Testis (tissue), 3 donors: ENCODE results near the gene CAPZB. TPM values are rescaled to one million over a fixed set of nuclear protein-coding genes. Genes with fewer than 3 reads are reported as not detected.
A peak's percentile ranks its signal among the peaks of the same experiment; 100 is the strongest.

Experiments
- DNase-seq: peaks from one replicate; pipeline ENCODE4 v3.0.0-alpha.2; 2019
- H3K27ac ChIP-seq, 2 donors: fragments of 200-600 bp; sonication (generic); one replicate each; pipeline ENCODE4 v1.5.1; 2019
- H3K27me3 ChIP-seq: fragments of 200-600 bp; sonication (generic); one replicate; pipeline ENCODE4 v1.5.1; 2019
- H3K36me3 ChIP-seq: fragments of 200-600 bp; sonication (generic); one replicate; pipeline ENCODE4 v1.5.1; 2017; ENCODE audit warnings: low read depth; ENCODE audit errors: missing control alignments
- H3K4me1 ChIP-seq: fragments of 200-600 bp; sonication (generic); one replicate; pipeline ENCODE4 v1.5.1; 2019
- H3K4me3 ChIP-seq, 2 donors: fragments of 200-600 bp; sonication (generic); one replicate each; pipeline ENCODE4 v1.5.1; 2017 to 2019
- H3K9me3 ChIP-seq: fragments of 200-600 bp; sonication (generic); one replicate; pipeline ENCODE4 v1.5.1; 2017
- CTCF ChIP-seq, 3 experiments: fragments of 450-650 bp in 2 of 3; fragments of 200-600 bp in 1 of 3; sonication (generic) in 1 of 3; IDR thresholded peaks; one replicate each; pipeline ENCODE4 v1.5.1; 2016 to 2019; ENCODE audit warnings: antibody characterized with exemption in 3 of 3, mild to moderate bottlenecking in 2 of 3, moderate library complexity in 1 of 3
- POLR2A ChIP-seq: fragments of 450-650 bp; IDR thresholded peaks from one replicate; pipeline ENCODE4 v1.6.1; 2017; ENCODE audit warnings: antibody characterized with exemption, mild to moderate bottlenecking, moderate library complexity
- WGBS, 2 donors: methylation state at CpG; one replicate each; pipeline ENCODE4 v1.1.5; 2018; 5-methylcytosine and 5-hydroxymethylcytosine counted together
- intact Hi-C: fragments of 100-400 bp; cut with DNase I; formaldehyde crosslinking; loops from one replicate; pipeline ENCODE4 v1.15.1; 2023; ENCODE audit warnings: low total_unique reads
- polyA plus RNA-seq: library from polyadenylated mRNA; stranded (reverse); fragments of 350-450 nt; fragmentation: Illumina TruSeq; extraction: RNeasy Lipid Tissue Mini Kit (QIAGEN cat#74804); gene quantifications from one replicate; pipeline ENCODE4 v1.2.3, GENCODE V29; 2014; ENCODE audit warnings: low read depth, low replicate concordance; ENCODE audit not compliant: insufficient read depth
- total RNA-seq, 2 donors: library from RNA; depleted of rRNA; stranded (reverse); fragments of >200 nt; gene quantifications; one replicate each; pipeline ENCODE4 v1.2.3, GENCODE V29; 2016

CAPZB gene
- total and polyA plus RNA-seq, 3 donors from 2014 or later, result 147 to 502 (median 207) TPM

GRCh38 chr1:19402031-19402813 is 83.1 kb downstream of the CAPZB start:
- no peaks in the 10 kb centered on the region for H3K36me3 ChIP-seq
- no peak overlapping the region for H3K27ac ChIP-seq
- no peaks in the 10 kb centered on the region for H3K9me3 ChIP-seq
- no peak overlapping the region for H3K4me3 ChIP-seq
- peaks cover 28% of the 10 kb centered on the region for H3K4me1 ChIP-seq
- WGBS, 2 donors, result 66 to 74% methylated on average over 6 to 7 of the region's 7 CpGs
- H3K27me3 ChIP-seq, result no peaks in the 10 kb centered on the region
- DNase-seq, result no peak
- intact Hi-C loops, result no loop called here
- TF ChIP-seq CTCF (IDR thresholded peaks at IDR 0.05) (no peak), POLR2A (no peak)

GRCh38 chr1:19401535-19401889 is 83.8 kb downstream of the CAPZB start:
- 39 to 63% methylated on average over 3 of the region's 3 CpGs for WGBS, 2 donors
- TF ChIP-seq POLR2A (no peak), CTCF (IDR thresholded peaks at IDR 0.05) (no peak)
- no peaks in the 10 kb centered on the region for H3K27me3 ChIP-seq
- no peak overlapping the region for H3K27ac ChIP-seq
- DNase-seq, result no peak
- intact Hi-C loops, result no loop called here
- H3K4me1 ChIP-seq, result peaks cover 28% of the 10 kb centered on the region
- no peak overlapping the region for H3K4me3 ChIP-seq
- H3K9me3 ChIP-seq, result no peaks in the 10 kb centered on the region
- no peaks in the 10 kb centered on the region for H3K36me3 ChIP-seq

GRCh38 chr1:19400875-19401534 is 84.3 kb downstream of the CAPZB start:
- WGBS, 2 donors, result 60 to 63% methylated on average over 7 of the region's 7 CpGs
- Histone ChIP-seq H3K4me3 (no peak overlapping the region), H3K27me3 (no peaks in the 10 kb centered on the region), H3K27ac (peak overlapping the region; percentile 31 to 51), H3K4me1 (peaks cover 27% of the 10 kb centered on the region), H3K36me3 (no peaks in the 10 kb centered on the region), H3K9me3 (no peaks in the 10 kb centered on the region)
- TF ChIP-seq CTCF (IDR thresholded peaks at IDR 0.05) (no peak), POLR2A (no peak)
- DNase-seq, result no peak
- intact Hi-C loops, result no loop called here

- DNase-seq, result no peak
- 78 to 80% methylated on average over 11 of the region's 11 CpGs for WGBS, 2 donors
- no peak for TF ChIP-seq POLR2A
- TF ChIP-seq CTCF (IDR thresholded peaks at IDR 0.05), result no peak
- intact Hi-C loops, result no loop called here
- Histone ChIP-seq H3K27ac (peak overlapping the region; percentile 31 to 51), H3K4me1 (peaks cover 32% of the 10 kb centered on the region), H3K4me3 (no peak overlapping the region), H3K36me3 (no peaks in the 10 kb centered on the region), H3K27me3 (no peaks in the 10 kb centered on the region), H3K9me3 (no peaks in the 10 kb centered on the region)
Observed at GRCh38 chr1:19400192-19400611, 85.1 kb downstream of the CAPZB start.
